WTC11 (cell line): ENCODE results near the gene CD244.

Experiments used
- ATF6 ChIP-seq: sonication (generic); formaldehyde crosslinking; IDR thresholded peaks from 2 replicates; pipeline ENCODE4 v1.8.1; 2023; ENCODE audit warnings: mild to moderate bottlenecking, missing genetic modification reagents
- CREM ChIP-seq: sonication (generic); formaldehyde crosslinking; IDR thresholded peaks from 2 replicates; pipeline ENCODE4 v1.8.1; 2022; ENCODE audit warnings: mild to moderate bottlenecking, missing genetic modification reagents, moderate library complexity
- CTCF ChIP-seq: fragments of 200-600 bp; IDR thresholded peaks from 2 replicates; pipeline ENCODE4 v1.8.0; 2022; ENCODE audit warnings: antibody characterized with exemption
- ELF4 ChIP-seq: sonication (generic); formaldehyde crosslinking; IDR thresholded peaks from 2 replicates; pipeline ENCODE4 v1.8.1; 2022; ENCODE audit warnings: low read depth, mild to moderate bottlenecking, moderate library complexity, missing genetic modification reagents
- FOXP4 ChIP-seq: sonication (generic); formaldehyde crosslinking; IDR thresholded peaks from 2 replicates; pipeline ENCODE4 v1.8.0; 2022; ENCODE audit warnings: mild to moderate bottlenecking, missing genetic modification reagents
- MAX ChIP-seq: sonication (generic); formaldehyde crosslinking; IDR thresholded peaks from 2 replicates; pipeline ENCODE4 v1.8.0; 2022; ENCODE audit warnings: mild to moderate bottlenecking, missing genetic modification reagents
- SOX15 ChIP-seq: fragments of 250-450 bp; sonication (Bioruptor Pico); IDR thresholded peaks from 2 replicates; pipeline ENCODE4 v1.9.0; 2021; ENCODE audit warnings: mild to moderate bottlenecking
- ZNF138 ChIP-seq: sonication (generic); formaldehyde crosslinking; conservative IDR thresholded peaks from 2 replicates; pipeline ENCODE4 v1.8.1; 2022; ENCODE audit warnings: mild to moderate bottlenecking, moderate library complexity, missing genetic modification reagents

- TF ChIP-seq MAX (CRISPR knock-in tag) (no peak), SOX15 (no peak), FOXP4 (CRISPR knock-in tag) (no peak), CTCF (no peak), ZNF138 (no peak), CREM (CRISPR knock-in tag) (no peak), ATF6 (no peak), ELF4 (CRISPR knock-in tag) (no peak)
These were observed 61.9 kb downstream of the CD244 start for GRCh38 chr1:160800645-160801408.
